Measurements from ENCODE around the gene PKP4. TPM values are rescaled to one million over a fixed set of nuclear protein-coding genes. Genes with fewer than 3 reads are reported as not detected.
A peak's percentile ranks its signal among the peaks of the same experiment; 100 is the strongest.

PKP4 gene
- total and polyA plus RNA-seq, 9 of the 15 experiments (the other 6 are each of a cell fraction or from before 2014, with no cell fraction given): 24.6 to 99.1 (median 74.0) TPM

- TF ChIP-seq FOXM1 (IDR thresholded peaks at IDR 0.05; ENCODE audit: low read depth): no peak
- no peak for TF ChIP-seq FOXM1 (CRISPR knock-in tag; IDR thresholded peaks at IDR 0.05; ENCODE audit: low read depth)
- TF ChIP-seq FOXP1 (CRISPR knock-in tag; IDR thresholded peaks at IDR 0.05): no peak
- TF ChIP-seq SMARCE1 (IDR thresholded peaks at IDR 0.05): no peak
- TF ChIP-seq CBFA2T3 (IDR thresholded peaks at IDR 0.05): peak; percentile 76
- no peak for TF ChIP-seq CREBBP (IDR thresholded peaks at IDR 0.05; ENCODE audit: low read depth, low read length)
- peak in 1 of 2 experiments; percentile 29; a peak in 1 of 4 replicates for TF ChIP-seq MNT (conservative IDR thresholded peaks at IDR 0.05)
- no peak for TF ChIP-seq DLX4 (CRISPR knock-in tag; IDR thresholded peaks at IDR 0.05)
- TF ChIP-seq MITF (IDR thresholded peaks at IDR 0.05): no peak
- 0 out of 4 replicates have a peak, but pooled peaks of 1 of the 2 experiments have one; percentile 23 for TF ChIP-seq CSDE1 (IDR thresholded peaks at IDR 0.05)
- no peak for TF ChIP-seq VEZF1 (CRISPR knock-in tag; IDR thresholded peaks at IDR 0.05)
- TF ChIP-seq HMG20A (CRISPR knock-in tag; conservative IDR thresholded peaks at IDR 0.05): no peak
- no peak for TF ChIP-seq PBX2 (CRISPR knock-in tag; IDR thresholded peaks at IDR 0.05; ENCODE audit: low read depth)
- TF ChIP-seq PBX2 (tag; conservative IDR thresholded peaks at IDR 0.05; ENCODE audit: low read depth): no peak
- no peak for TF ChIP-seq ZSCAN29 (IDR thresholded peaks at IDR 0.05)
- peak; percentile 53 for TF ChIP-seq CBFA2T2 (conservative IDR thresholded peaks at IDR 0.05)
- no peak for TF ChIP-seq MXI1 (IDR thresholded peaks at IDR 0.05; ENCODE audit: low read depth, low read length)
- no peak for TF ChIP-seq ZNF766 (CRISPR knock-in tag; conservative IDR thresholded peaks at IDR 0.05)
- no peak for TF ChIP-seq RBM14 (IDR thresholded peaks at IDR 0.05; ENCODE audit: borderline replicate concordance, insufficient read depth, low read depth, low read length)
- no peak for TF ChIP-seq BRD4 (IDR thresholded peaks at IDR 0.05)
- TF ChIP-seq ZNF134 (CRISPR knock-in tag; conservative IDR thresholded peaks at IDR 0.05): no peak
- no peak for TF ChIP-seq TFAM (CRISPR knock-in tag; conservative IDR thresholded peaks at IDR 0.05)
Measured at GRCh38 chr2:158464426-158465281, 7.9 kb downstream of the PKP4 start (continued).
